GM12801 (cell line): ENCODE data around the gene NAGLU.

ENCODE experiments used
- TF ChIP-seq, protein P1 (sequence below): IDR thresholded peaks from one replicate; pipeline ENCODE4 v1.5.1; 2011; ENCODE audit warnings: control low read depth; ENCODE audit not compliant: insufficient read length; ENCODE audit errors: extremely low read depth

NAGLU gene

DNA sequence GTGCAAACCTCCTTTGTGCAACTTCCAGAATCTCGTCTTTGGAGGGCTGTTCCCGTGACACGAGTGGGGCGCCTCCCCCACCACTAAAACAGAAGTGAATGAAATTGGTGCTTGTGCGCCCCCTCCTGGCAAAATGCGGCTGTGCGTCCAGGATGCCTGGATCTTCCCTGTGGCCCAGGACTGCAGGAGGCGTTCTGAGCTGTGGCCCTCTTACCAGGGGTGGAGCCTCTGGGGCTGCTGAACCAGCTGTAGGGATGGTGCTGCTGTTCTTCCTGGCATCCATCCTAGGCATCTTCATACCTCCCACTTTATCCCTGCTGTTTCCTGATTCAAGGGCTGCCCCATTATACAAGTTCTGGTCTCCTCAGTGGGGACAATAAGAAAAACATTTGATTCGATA is 18.5 kb upstream of the NAGLU start:
- TF ChIP-seq, protein P1, sequence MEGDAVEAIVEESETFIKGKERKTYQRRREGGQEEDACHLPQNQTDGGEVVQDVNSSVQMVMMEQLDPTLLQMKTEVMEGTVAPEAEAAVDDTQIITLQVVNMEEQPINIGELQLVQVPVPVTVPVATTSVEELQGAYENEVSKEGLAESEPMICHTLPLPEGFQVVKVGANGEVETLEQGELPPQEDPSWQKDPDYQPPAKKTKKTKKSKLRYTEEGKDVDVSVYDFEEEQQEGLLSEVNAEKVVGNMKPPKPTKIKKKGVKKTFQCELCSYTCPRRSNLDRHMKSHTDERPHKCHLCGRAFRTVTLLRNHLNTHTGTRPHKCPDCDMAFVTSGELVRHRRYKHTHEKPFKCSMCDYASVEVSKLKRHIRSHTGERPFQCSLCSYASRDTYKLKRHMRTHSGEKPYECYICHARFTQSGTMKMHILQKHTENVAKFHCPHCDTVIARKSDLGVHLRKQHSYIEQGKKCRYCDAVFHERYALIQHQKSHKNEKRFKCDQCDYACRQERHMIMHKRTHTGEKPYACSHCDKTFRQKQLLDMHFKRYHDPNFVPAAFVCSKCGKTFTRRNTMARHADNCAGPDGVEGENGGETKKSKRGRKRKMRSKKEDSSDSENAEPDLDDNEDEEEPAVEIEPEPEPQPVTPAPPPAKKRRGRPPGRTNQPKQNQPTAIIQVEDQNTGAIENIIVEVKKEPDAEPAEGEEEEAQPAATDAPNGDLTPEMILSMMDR = no peak

DNA sequence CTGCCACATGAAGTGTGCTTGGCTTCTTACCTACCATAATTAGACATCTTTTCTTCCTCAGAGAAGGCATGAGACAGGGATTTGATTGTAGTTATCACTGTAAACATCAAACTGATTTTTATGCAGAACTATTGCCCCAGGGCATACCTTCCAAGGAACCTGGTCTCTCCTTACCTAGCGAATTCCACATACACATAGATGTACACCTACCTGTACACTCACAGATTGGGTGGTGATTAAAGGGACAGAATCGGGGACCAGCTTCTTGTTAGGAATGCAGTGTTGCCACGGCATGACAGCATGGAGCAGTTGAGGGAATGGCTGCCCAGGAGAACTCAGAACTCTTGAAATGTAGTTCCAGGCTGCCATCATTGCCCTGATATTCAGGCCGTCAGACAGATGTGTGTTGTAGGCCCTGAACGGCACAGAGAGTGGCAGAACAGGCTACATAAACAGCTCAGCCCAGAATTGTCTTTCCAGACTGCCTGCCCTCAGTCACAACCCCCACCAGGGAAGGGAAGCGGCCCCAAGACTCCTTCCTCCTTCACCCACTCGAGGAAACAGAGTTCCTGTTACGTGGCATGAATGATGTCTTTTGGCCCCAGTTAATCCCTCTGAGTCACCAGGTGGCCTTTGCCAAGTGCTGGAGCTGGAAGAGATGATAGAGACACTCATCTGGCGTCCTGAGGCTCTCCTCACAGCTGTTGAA is 17.8 kb upstream of the NAGLU start:
- TF ChIP-seq, protein P1 = no peak

DNA sequence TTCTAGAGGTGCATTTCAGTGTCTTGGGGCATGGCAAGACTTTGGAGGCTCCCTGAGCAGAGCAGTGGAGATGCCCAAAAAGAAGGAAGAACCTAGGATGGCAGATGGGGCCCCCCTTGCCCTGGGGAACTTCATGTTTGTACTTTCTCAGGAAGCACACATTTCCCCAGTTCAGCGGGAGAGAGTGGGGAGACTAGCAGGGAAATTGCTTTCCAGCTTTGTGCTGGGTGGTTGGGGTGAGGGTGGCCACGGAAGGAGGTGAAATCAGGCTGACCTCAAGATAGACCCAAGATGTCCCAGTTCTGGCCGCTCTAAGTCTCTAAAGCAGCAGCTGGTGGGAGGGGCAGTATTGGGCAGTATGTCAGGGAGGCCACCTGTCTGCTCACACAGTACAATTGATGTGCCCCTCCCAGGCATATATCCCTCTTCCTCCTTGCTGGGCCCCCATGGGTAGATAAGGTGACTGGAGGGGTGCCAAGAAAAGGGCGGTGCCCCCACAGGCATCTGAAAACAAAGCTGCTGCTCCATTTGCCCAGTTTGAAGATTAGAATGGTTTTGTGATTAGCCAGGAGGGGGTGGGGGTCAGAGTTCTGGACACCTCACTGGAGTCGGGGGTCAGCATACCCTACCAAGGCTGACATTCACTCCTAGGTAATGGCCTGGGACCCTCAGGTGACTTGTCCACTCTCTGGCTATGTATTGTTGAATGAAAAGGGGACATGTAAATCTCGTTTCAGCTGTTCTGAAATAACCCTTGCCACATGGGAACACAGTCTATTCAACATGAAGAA is 17.1 kb upstream of the NAGLU start:
- TF ChIP-seq, protein P1 = no peak

DNA sequence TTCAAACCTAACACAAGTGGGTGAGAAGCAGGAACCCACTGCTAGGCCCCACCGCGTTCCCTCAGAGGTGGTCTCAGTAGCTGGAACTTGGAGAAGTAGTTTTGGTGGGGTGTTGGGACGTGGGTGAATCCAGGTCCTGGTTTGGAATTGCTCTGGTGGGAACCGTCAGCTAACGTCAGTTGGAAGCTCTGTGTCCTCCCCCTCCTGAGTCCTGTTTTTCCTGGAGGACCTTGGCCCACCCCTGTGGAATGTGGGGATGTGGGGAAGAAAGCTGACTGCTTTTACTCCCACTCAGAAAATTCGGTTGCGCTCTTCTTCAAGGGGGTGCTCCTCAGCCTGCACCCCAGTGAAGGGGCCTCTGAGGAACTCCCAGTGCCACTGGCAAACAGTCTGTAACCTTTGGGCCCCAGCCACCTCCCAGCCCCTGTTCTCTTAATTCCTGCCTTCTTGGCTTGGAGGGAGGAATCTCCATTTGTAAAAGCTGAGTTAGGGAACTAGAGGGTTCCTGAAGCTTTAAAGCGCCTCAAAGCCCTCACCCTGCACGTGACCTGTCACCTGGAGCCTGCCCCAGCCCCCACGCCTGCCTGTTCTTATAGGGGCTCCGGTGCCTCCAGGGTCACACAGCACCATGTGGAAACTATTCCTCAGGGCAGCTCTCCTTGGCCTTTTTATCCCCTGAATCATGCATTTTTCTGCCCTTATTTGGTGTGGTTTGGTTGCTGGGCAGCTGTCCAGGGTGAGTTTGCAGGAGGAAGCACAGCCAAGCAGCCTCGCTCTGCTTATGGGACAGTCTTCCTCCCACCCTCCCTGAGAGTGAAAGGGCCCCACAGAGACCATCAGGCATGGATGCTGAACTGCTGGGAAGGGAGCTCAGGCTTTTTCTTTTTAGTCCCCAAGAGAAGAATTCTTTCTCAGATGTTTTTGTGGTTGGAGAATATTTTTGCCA is 16.2 kb upstream of the NAGLU start:
- TF ChIP-seq, protein P1 = no peak

DNA sequence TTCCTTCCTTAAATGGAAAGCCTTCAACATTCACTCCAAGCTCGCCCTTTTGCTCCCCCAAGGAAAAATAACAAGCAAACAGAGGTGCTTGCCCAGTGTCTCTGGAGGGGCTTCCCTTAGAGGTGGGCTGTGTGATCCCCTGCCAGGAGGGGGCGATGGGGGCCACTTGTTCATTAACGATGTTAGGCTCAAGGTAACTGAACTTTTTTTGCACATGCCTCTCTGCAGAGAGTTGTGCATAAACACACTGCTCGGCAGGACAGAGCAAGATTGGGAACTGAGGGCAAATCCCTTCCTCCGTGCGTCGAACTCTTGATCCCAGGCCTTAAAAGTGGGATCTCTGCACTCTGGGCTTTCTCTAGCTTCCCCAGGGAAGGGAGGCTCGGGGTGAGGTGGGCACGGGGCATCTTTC is 15.5 kb upstream of the NAGLU start:
- TF ChIP-seq, protein P1 = no peak

DNA sequence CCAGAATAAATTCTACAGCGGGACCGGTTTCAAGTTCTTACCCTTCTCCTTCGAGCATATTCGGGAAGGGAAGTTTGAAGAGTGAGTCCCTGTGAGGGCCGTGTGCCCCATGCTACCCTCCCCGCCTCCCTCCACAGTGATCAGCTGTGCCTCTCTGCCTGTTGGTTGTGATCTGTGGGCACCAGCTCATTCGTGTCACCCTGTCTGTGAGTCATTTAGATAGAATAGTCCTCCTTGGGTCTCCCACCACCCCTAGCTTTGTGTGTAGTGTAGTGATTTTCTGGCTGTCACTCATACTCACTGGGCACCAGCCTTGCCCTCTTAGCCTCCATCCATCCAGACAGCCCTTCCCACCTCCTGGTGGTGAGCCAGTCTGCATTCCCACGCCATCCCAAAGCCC is 15.0 kb upstream of the NAGLU start:
- TF ChIP-seq, protein P1 = no peak

DNA sequence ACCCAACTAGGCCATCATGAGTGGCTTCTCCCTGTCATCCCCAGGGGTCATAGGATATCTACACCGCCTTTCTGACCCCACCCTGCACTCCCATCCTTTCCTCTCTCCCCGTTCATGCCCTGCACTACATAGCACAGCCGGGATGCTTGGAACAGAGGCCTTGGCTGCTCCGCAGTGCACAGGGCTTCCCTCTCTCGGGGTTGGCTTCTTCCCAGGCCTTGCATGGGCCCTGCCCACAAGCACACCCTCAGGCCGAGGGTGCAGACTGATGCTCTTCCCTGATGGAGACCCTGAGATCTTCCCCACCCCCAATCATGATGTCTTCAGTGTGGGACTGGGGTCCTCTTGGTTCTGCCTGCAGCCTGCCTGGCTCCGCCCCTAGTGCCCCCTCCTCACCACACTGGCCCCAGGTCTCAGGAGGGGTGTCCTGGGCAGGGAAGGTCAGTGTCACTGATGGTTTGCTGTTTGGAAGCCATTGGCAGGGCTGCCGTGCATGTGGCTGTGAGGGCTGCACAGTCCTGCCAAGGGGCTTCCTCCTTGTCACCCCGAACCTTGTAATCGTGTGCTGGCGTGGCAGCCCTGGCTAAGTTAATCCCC is 14.3 kb upstream of the NAGLU start:
- TF ChIP-seq, protein P1 = no peak
